ENCODE data around the gene CFAP74.

The CFAP74 gene

GRCh38 chr1:2019571-2020309 is 16.2 kb upstream of the CFAP74 start:
- DNase-seq (ENCODE audit: extremely low read depth in 1 of 2, low read depth in 1 of 2) = no peak

GRCh38 chr1:2019172-2019543 is 15.6 kb upstream of the CFAP74 start, which contains the start of gene GABRD:
Gene GABRD, plus strand, starts transcription at chr1:2019345. Its CDS starts 79 bp downstream, at chr1:2019424.
- DNase-seq (ENCODE audit: extremely low read depth in 1 of 2, low read depth in 1 of 2) = no peak

DNA sequence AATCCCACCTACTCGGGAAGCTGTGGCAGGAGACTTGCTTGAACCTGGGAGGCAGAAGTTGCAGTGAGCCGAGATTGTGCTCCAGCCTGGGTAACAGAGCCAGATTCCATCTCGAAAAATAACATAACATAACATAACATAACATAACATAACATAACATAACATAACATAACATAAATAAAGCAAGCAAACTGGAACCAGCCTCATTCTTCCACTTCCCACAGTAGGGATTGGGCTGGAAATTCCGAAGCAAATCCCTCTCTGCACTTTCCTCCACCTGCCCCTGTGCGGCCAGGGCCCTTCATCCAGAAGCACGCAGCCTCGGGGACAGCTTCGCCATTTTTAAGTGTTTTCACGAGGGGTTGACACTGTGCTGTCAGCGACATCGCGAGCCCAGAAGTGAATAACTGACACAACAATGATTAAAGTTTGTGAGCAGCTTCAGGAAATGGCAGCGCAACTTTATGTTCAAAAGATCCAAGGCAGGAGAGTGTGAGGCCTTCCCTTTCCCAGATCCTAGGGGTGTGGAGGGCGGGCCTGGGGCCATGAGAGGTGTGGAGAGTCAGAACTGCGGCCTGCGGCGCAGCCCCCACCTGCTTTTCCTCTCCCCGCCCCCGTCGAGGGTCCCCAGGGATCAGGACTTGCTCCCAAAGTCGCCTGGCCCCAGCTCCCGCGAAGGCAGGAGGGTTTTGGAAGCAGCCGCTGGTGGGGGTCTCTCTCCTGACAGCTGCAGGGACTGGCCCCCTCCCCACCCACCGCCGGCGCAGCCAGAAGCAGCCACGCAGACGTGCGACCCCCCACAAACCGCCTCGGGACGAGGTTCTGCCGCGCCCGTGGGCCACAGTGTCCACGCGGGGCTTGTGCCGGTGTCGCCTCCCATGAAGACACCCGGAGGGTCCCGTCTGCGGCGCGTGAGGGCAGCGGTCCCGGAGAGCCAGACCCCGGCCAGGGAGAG is 14.9 kb upstream of the CFAP74 start:
- no peak for DNase-seq (ENCODE audit: extremely low read depth in 1 of 2, low read depth in 1 of 2)

- no peak for DNase-seq (ENCODE audit: extremely low read depth in 1 of 2, low read depth in 1 of 2)
Measured at GRCh38 chr1:2016123-2016522, 12.5 kb upstream of the CFAP74 start.

GRCh38 chr1:2014741-2015735 is 11.5 kb upstream of the CFAP74 start:
- DNase-seq (ENCODE audit: extremely low read depth in 1 of 2, low read depth in 1 of 2) = no peak

- no peak for DNase-seq (ENCODE audit: extremely low read depth in 1 of 2, low read depth in 1 of 2)
Measured at GRCh38 chr1:2014181-2014580, 10.6 kb upstream of the CFAP74 start.

- DNase-seq (ENCODE audit: extremely low read depth in 1 of 2, low read depth in 1 of 2) = no peak
Measured at GRCh38 chr1:2009101-2010053, 5.8 kb upstream of the CFAP74 start.

DNA sequence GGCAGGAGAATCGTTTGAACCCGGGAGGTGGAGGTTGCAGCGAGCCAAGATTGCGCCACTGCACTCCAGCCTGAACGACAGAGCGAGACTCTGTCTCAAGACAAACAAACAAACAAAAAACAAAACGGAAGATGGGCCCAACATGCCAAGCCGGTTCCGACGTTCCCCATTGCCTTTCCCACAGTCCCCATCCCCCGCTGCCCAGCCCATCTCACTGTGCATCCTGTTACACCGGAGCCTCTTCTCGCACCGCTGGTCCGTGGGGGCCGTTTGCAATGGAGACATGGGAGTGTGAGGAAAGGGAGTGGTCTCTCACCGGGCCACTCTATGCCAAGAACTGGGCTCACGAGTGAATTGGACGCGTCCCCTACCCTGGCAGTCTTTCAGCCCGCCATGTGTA is 1.3 kb upstream of the CFAP74 start:
- no peak for DNase-seq (ENCODE audit: extremely low read depth in 1 of 2, low read depth in 1 of 2)

GRCh38 chr1:2001773-2002411 is 1.7 kb downstream of the CFAP74 start:
- DNase-seq (ENCODE audit: extremely low read depth in 1 of 2, low read depth in 1 of 2) = no peak

GRCh38 chr1:2000850-2001249 is 2.7 kb downstream of the CFAP74 start:
- no peak for DNase-seq (ENCODE audit: extremely low read depth in 1 of 2, low read depth in 1 of 2)

GRCh38 chr1:2000432-2000831 is 3.2 kb downstream of the CFAP74 start:
- no peak for DNase-seq (ENCODE audit: extremely low read depth in 1 of 2, low read depth in 1 of 2)

GRCh38 chr1:1997576-1997975 is 6.0 kb downstream of the CFAP74 start:
- no peak for DNase-seq (ENCODE audit: extremely low read depth in 1 of 2, low read depth in 1 of 2)

- no peak for DNase-seq (ENCODE audit: extremely low read depth in 1 of 2, low read depth in 1 of 2)
Measured at GRCh38 chr1:1996207-1996651, 7.4 kb downstream of the CFAP74 start.

DNA sequence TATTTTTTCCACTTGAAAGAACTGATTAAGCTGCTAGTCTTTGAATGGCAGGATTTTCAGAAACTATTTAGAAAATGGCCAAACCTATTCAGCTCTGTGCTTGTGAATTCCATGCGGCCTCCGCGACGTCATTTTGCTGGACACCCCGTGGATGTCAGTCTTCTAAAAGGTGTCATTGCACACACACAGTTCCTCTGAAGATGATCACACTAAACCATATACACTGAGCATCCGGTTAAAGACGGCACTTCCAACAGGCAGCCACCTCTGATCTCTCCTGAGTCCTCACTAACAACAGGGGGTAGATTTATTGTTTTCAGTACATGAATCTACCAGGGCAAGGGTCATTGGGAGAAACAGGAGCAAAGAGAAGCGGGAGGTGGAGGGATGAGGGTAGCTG is 9.1 kb downstream of the CFAP74 start:
- no peak for DNase-seq (ENCODE audit: extremely low read depth in 1 of 2, low read depth in 1 of 2)

GRCh38 chr1:1990222-1990621 is 13.4 kb downstream of the CFAP74 start:
- DNase-seq (ENCODE audit: extremely low read depth in 1 of 2, low read depth in 1 of 2) = no peak

DNA sequence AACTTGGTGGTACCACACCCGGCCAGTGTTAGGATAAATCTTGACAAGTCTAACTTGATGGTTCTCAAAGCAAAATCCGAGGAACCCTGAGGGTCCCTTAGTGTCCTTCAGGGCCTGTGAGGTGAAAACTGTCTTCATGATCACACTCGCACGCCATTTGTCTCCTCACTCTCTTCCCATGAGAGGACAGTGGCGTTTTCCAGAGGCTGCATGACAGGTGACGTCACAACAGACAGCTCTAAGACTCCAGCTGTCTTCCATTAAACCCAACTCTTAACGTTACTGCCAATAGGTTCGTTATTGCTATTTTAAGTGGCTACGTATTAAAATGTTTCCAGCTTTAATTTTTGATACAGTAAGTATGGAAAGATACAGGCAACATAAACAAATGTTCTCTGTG is 13.8 kb downstream of the CFAP74 start:
- no peak for DNase-seq (ENCODE audit: extremely low read depth in 1 of 2, low read depth in 1 of 2)

DNA sequence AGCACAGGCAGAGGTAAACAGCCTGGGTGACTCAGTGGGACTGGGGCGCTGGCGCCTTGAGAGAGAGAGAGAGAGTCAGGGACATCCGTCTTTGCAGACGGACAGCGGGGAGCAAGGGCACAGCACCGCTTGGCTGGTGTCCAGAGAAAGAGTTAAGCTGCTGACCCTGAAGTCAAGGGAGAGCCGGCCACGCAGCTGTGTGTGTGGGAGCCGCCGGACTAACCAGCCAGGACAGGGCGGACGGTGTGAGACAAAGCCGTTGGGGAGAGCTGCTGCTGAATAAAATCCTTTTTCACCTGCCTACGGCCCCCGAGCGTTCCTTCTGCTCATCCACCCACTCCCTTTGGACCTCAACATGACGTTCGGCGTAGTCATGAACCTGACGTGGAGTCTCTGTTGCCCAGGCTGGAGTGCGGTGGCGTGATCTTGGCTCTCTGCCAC is 14.5 kb downstream of the CFAP74 start:
- DNase-seq (ENCODE audit: extremely low read depth in 1 of 2, low read depth in 1 of 2) = no peak

GRCh38 chr1:1988061-1988945 is 15.3 kb downstream of the CFAP74 start:
- no peak for DNase-seq (ENCODE audit: extremely low read depth in 1 of 2, low read depth in 1 of 2)
